Measurements from ENCODE around the gene XRCC4.
"Not testable (repeated sequence)": the region's sequence is repeated elsewhere in the genome, so short reads cannot be mapped to it uniquely, and the experiment has no call there.

XRCC4 gene

GRCh38 chr5:83337453-83338035, 260.2 kb downstream of the XRCC4 start:
- in situ Hi-C loops (cut with MboI; ENCODE audit: low sequenced_read_pairs): no loop called here

DNA sequence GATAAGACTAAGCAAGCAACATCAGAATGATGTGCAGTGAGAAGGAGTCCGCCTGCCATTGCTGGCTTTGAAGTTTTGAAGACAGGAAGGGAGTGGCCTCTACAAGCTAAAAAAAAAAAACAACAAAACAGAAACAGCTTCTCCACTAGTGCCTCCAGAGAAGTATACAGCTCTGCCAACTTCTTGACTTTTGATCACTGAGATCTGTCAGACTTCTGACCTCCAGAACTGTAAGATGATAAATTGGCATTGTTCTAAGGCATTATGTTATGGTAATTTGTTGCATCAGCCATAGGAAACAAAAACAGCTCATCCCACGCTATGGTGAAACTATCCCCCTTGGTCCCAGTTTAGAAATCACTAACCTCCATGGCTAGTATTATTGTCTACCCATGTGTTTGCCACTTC, 263.2 kb downstream of the XRCC4 start:
- in situ Hi-C loops (cut with MboI; ENCODE audit: low sequenced_read_pairs): no loop called here

GRCh38 chr5:83341815-83342334, 264.5 kb downstream of the XRCC4 start:
- in situ Hi-C loops (cut with MboI; ENCODE audit: low sequenced_read_pairs): no loop called here

GRCh38 chr5:83342465-83342864, 265.1 kb downstream of the XRCC4 start:
- in situ Hi-C loops (cut with MboI; ENCODE audit: low sequenced_read_pairs): no loop called here

DNA sequence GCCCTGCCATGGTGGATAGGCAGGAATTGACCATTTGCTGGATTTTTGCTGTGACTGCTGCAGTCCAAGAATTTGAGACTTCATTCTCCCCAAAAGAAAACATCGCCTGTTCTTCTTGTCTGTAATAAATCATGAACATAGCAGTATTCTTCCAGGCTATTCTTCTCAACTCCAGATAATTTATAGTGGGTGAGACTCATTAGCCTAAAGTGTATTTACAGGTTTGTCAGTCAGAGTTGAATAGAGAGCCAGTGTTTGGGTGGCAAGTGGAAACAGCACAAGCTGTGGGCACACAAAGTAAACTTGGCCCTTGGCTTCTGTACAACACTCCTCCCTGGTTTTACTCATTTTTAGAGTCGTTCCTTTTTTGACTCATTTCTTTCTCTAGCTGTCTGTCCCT, 266.0 kb downstream of the XRCC4 start:
- in situ Hi-C loops (cut with MboI; ENCODE audit: low sequenced_read_pairs): no loop called here

- in situ Hi-C loops (cut with MboI; ENCODE audit: low sequenced_read_pairs): no loop called here
Measured at GRCh38 chr5:83345423-83345822, 268.1 kb downstream of the XRCC4 start.

DNA sequence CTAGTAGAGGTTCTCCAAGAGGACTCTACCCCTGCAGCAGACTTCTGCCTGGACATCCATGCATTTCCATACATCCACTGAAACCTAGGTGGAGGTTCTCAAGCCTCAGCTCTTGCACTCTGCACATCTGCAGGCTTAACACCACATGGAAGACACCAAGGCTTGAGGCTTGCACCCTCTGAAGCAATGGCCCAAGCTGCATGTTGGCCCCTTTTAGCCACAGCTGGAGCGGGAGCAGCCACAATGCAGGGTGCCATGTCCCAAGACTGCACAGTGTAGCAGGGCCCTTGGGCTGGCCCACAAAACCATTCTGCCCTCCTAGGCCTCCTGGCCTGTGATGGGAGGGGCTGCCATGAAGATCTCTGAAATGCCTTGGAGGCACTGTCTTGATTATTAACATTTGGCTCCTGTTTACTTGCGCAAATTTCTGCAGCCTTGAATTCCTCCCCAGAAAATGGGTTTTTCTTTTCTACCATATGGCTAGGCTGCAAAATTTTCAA, 271.0 kb downstream of the XRCC4 start:
- in situ Hi-C loops (cut with MboI; ENCODE audit: low sequenced_read_pairs): no loop called here

DNA sequence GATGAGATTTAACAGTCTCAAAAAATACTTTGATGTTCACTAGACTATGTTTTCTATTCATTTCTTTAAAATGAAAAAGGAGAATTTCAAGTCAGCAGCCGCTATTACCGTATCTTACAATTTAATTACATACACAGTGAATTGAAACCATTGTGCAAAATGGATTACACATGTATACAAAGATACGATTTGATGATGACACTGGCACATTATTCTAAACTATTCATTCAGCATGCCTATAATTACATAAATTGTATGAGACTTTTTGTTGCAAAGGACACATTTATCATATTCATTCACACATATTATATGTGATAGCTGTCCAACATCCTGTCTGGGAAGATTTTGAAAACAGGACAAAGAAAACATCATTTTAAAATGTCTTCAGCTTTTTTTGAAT, 275.9 kb downstream of the XRCC4 start:
- in situ Hi-C loops (cut with MboI; ENCODE audit: low sequenced_read_pairs): no loop called here

DNA sequence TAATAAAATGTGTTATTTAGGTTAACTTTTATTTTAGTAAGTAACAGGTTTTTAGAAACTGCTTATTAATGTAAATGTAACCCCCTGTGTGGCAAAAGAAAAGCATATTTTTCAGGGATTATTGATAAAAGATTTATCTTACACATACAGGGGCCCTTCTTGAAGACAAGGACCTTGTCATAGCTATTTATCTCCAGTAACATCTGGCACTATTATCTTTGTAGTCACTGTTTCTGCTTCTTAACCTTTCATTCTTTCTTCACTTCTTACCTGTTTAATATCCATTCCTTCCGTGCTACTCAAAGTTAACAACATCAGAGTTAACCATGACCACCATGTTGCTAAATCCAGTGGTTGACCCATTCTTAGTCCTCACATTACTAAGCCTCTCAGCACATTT, 276.4 kb downstream of the XRCC4 start:
- in situ Hi-C loops (cut with MboI; ENCODE audit: low sequenced_read_pairs): no loop called here

GRCh38 chr5:83354958-83355357, 277.6 kb downstream of the XRCC4 start:
- in situ Hi-C loops (cut with MboI; ENCODE audit: low sequenced_read_pairs): no loop called here

DNA sequence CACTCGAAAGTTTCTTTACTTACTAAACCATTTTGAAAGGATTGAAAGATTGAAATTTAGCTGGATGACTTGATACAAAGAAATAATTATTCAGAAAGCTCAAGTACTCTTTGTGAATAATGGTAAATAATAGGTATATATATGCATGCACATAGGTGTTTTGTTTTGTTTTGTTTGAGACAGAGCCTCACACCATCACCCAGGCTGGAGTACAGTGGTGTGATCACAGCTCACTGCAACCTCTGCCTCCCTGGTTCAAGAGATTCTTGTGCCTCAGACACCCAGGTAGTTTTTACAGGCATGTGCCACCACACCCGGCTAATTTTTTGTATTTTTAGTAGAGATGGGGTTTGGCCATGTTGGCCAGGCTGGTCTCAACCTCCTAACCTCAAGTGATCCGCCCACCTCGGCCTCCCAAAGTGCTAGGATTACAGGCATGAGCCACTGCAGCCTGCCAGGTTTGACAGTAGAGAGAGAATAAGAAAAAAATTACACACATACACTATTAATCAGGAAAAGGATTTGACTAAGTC, 278.2 kb downstream of the XRCC4 start:
- in situ Hi-C loops (cut with MboI; ENCODE audit: low sequenced_read_pairs): not testable (repeated sequence)

- in situ Hi-C loops (cut with MboI; ENCODE audit: low sequenced_read_pairs): no loop called here
Measured at GRCh38 chr5:83357621-83358231, 280.4 kb downstream of the XRCC4 start.

GRCh38 chr5:83360573-83360972, 283.2 kb downstream of the XRCC4 start:
- in situ Hi-C loops (cut with MboI; ENCODE audit: low sequenced_read_pairs): no loop called here

DNA sequence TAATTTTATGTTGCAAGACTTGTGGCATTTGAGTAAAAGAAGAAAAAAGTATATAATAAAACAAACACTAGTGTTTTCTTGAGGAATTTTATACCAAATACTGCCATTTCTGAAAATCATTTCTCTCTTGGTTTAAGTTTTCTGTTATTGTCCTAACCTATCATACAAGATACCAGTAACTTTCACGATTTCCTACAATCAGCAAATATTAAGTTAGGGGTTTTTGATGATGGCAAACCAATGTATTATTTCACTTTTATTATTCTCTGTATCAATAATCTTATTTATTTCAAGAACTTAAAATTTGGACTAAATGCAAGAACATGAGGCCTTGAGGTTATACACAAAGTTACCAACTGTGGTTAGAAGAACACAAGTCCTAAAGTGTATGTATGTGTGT, 285.2 kb downstream of the XRCC4 start:
- in situ Hi-C loops (cut with MboI; ENCODE audit: low sequenced_read_pairs): no loop called here

GRCh38 chr5:83363111-83363885, 286.0 kb downstream of the XRCC4 start:
- in situ Hi-C loops (cut with MboI; ENCODE audit: low sequenced_read_pairs): no loop called here

DNA sequence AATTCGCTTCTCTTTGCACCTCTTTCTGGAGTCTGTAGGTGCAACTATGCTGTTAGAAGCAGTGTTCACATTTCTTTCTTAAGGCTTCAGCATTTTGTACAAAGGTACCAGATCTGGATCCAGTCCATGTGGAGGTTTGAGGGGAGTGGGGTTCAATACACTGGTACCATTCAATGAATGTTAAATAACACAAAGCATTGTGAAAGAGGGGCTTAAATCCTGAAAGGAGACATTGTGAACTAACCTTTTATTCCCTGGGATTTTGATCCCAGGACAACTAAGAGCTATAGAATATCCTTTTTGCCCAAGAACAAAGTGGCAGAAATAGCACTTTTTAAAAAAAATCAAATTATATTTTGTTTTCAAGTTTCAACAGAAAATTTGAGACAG, 286.5 kb downstream of the XRCC4 start:
- in situ Hi-C loops (cut with MboI; ENCODE audit: low sequenced_read_pairs): no loop called here

- in situ Hi-C loops (cut with MboI; ENCODE audit: low sequenced_read_pairs): no loop called here
Measured at GRCh38 chr5:83364312-83365299, 287.3 kb downstream of the XRCC4 start.

GRCh38 chr5:83368319-83368718, 291.0 kb downstream of the XRCC4 start:
- in situ Hi-C loops (cut with MboI; ENCODE audit: low sequenced_read_pairs): no loop called here

GRCh38 chr5:83368835-83369234, 291.5 kb downstream of the XRCC4 start:
- in situ Hi-C loops (cut with MboI; ENCODE audit: low sequenced_read_pairs): no loop called here

- in situ Hi-C loops (cut with MboI; ENCODE audit: low sequenced_read_pairs): no loop called here
Measured at GRCh38 chr5:83370957-83371356, 293.6 kb downstream of the XRCC4 start.
